Heart left ventricle (tissue), 16 donors: ENCODE results near the gene PLET1. TPM values are rescaled to one million over a fixed set of nuclear protein-coding genes. Genes with fewer than 3 reads are reported as not detected.

ENCODE experiments used
- ATAC-seq, 4 donors: fragments of 200-7000 bp; cut with Tn5 transposase; one replicate each; pipeline ENCODE4 v1.9.1; 2020 to 2022; ENCODE audit warnings: moderate library complexity in 4 of 4, mild to moderate bottlenecking in 3 of 4, moderate number of reproducible peaks in 1 of 4
- DNase-seq, 5 donors: peaks; one replicate each; pipeline ENCODE4 v3.0.0-alpha.2; 2020
- H3K27ac ChIP-seq, 12 donors: fragments of 200-600 bp; sonication (generic) in 4 of 12; one replicate each; pipeline versions ENCODE4 v1.5.0 to v1.8.0; 2016 to 2022; ENCODE audit warnings: mild to moderate bottlenecking in 2 of 12
- H3K27me3 ChIP-seq, 9 donors: fragments of 200-600 bp; sonication (generic) in 2 of 9; one replicate each; pipeline versions ENCODE4 v1.5.1 to v1.8.0; 2016 to 2022; ENCODE audit warnings: mild to moderate bottlenecking in 3 of 9
- H3K36me3 ChIP-seq, 9 donors: fragments of 200-600 bp; sonication (generic) in 2 of 9; one replicate each; pipeline versions ENCODE4 v1.5.0 to v1.8.0; 2018 to 2022; ENCODE audit warnings: mild to moderate bottlenecking in 2 of 9
- H3K4me1 ChIP-seq, 12 donors: fragments of 200-600 bp; sonication (generic) in 4 of 12; one replicate each; pipeline versions ENCODE4 v1.5.0 to v1.8.0; 2016 to 2022; ENCODE audit warnings: mild to moderate bottlenecking in 3 of 12
- H3K4me3 ChIP-seq, 12 donors: fragments of 200-600 bp; sonication (generic) in 4 of 12; one replicate each; pipeline versions ENCODE4 v1.5.0 to v1.8.0; 2017 to 2022; ENCODE audit warnings: mild to moderate bottlenecking in 9 of 12, moderate library complexity in 4 of 12
- H3K9me3 ChIP-seq, 12 donors: fragments of 200-600 bp; sonication (generic) in 4 of 12; one replicate each; pipeline versions ENCODE4 v1.5.0 to v1.8.0; 2016 to 2022; ENCODE audit warnings: mild to moderate bottlenecking in 1 of 12
- CTCF ChIP-seq, 12 donors: fragments of 200-600 bp; sonication (generic) in 4 of 12; IDR thresholded peaks; one replicate each; pipeline versions ENCODE4 v1.5.0 to v1.8.0; 2018 to 2022; ENCODE audit warnings: antibody characterized with exemption in 12 of 12, mild to moderate bottlenecking in 5 of 12
- POLR2A ChIP-seq, 2 donors: fragments of 450-650 bp; IDR thresholded peaks; one replicate each; pipeline ENCODE4 v1.6.1; 2017; ENCODE audit warnings: antibody characterized with exemption in 2 of 2, mild to moderate bottlenecking in 2 of 2, moderate library complexity in 2 of 2
- WGBS, 4 donors: extraction: QIAGEN DNeasy Blood & Tissue Kit in 2 of 4; methylation state at CpG; one replicate each; pipeline versions ENCODE4 v1.1.5 to v1.1.7; 2013 to 2018; 5-methylcytosine and 5-hydroxymethylcytosine counted together
- intact Hi-C, 10 donors: fragments of 100-400 bp; cut with DNase I; formaldehyde crosslinking; loops; one replicate each; pipeline versions ENCODE4 v1.11.1 to v1.14.2; 2022
- polyA plus RNA-seq, 2 donors: library from polyadenylated mRNA; stranded (reverse); fragments of 200-250 nt; gene quantifications; one replicate each; pipeline ENCODE4 v1.2.3, GENCODE V29; 2013
- total RNA-seq, 9 donors: library from RNA; depleted of rRNA in 2 of 9; stranded (reverse); fragments of >200 nt in 2 of 9; fragmentation: NEBNext Ultra II Directional in 3 of 9; extraction: Animal tissue kit (Norgen Biotek cat#: 25700) in 3 of 9; gene quantifications; one replicate each; pipeline versions ENCODE4 v1.1.0 to v1.2.4, GENCODE V29; 2016 to 2023
- donor health status: ischemic (EF 13 %, LVEDD 7.1; RV severe dilation, severe dysfunction).
- donor health status: healthy with polysubstance abuse.
- donor health status: DM: no; HTN: yes; CAD: no.
- donor health status: DM: no; HTN: no; CAD: no.
- donor health status: ischemic (EF 25% LVEDD 6.9; RV normal size, moderate dysfunction).
- donor health status: ischemic (EF 25% LVEDD 5.7; RV mildly dilated, moderate dysfunction).
- donor health status: healthy.
- donor health status: DM: yes; HTN: yes; CAD: no.
- donor health status: ischemic (EF 35%, LVEDD 5.7; RV mildly dilated, moderate dysfunction).
- donor health status: nonischemic (EF 11% LVEDD 7.7; RV severe dilation, severe dysfunction).
- donor health status: DM: yes; HTN: yes; CAD: no.
- donor health status: PGD.
- donor health status: ischemic (EF 29% LVEDD 5.4; RV normal size, mild dysfunction).
- donor health status: nonischemic (EF 23%, LVEDD 6.1; RV moderate dilation, normal function).

PLET1 gene
- total and polyA plus RNA-seq, 11 donors = not detected

- Histone ChIP-seq H3K36me3 (no peaks in the 10 kb centered on the region), H3K9me3 (no peaks in the 10 kb centered on the region), H3K27me3 (no peaks in the 10 kb centered on the region), H3K4me1 (peaks cover 0 to 3% (median 0%) of the 10 kb centered on the region in 12 donors), H3K4me3 (no peak overlapping the region), H3K27ac (peak overlapping the region in 1 of 12 donors; percentile 18)
- TF ChIP-seq POLR2A (IDR thresholded peaks at IDR 0.05) (no peak), CTCF (IDR thresholded peaks at IDR 0.05) (no peak)
- 59 to 61% (median 59%) methylated on average over 15 of the region's 15 CpGs for WGBS, 4 donors
- peak in 1 of 5 donors; percentile 34 for DNase-seq
- intact Hi-C loops = no loop called here
- ATAC-seq = peak in 1 of 4 donors; percentile 51
These were observed 5.5 kb downstream of the PLET1 start for GRCh38 chr11:112255067-112255720.

- intact Hi-C loops = no loop called here
- no peak for ATAC-seq
- H3K27ac ChIP-seq = no peak overlapping the region
- no peaks in the 10 kb centered on the region for H3K9me3 ChIP-seq
- H3K27me3 ChIP-seq = no peaks in the 10 kb centered on the region
- H3K36me3 ChIP-seq = no peaks in the 10 kb centered on the region
- TF ChIP-seq POLR2A (IDR thresholded peaks at IDR 0.05) (no peak), CTCF (IDR thresholded peaks at IDR 0.05) (no peak)
- H3K4me3 ChIP-seq = no peak overlapping the region
- WGBS, 4 donors = 93 to 96% (median 95%) methylated on average over 3 of the region's 3 CpGs
- DNase-seq = no peak
- peaks cover 0 to 3% (median 0%) of the 10 kb centered on the region in 12 donors for H3K4me1 ChIP-seq
These were observed 6.9 kb downstream of the PLET1 start for GRCh38 chr11:112253605-112254242.

- Histone ChIP-seq H3K9me3 (no peaks in the 10 kb centered on the region), H3K4me1 (no peaks in the 10 kb centered on the region), H3K27ac (no peak overlapping the region), H3K4me3 (no peak overlapping the region), H3K36me3 (no peaks in the 10 kb centered on the region), H3K27me3 (no peaks in the 10 kb centered on the region)
- no peak for ATAC-seq
- intact Hi-C loops = no loop called here
- DNase-seq = no peak
- WGBS, 4 donors = 74 to 89% (median 80%) methylated on average over 8 of the region's 8 CpGs
- no peak for TF ChIP-seq POLR2A (IDR thresholded peaks at IDR 0.05)
- no peak for TF ChIP-seq CTCF (IDR thresholded peaks at IDR 0.05)
These were observed 10.6 kb downstream of the PLET1 start for GRCh38 chr11:112249871-112250610.

- H3K4me3 ChIP-seq = no peak overlapping the region
- intact Hi-C loops = no loop called here
- no peak for ATAC-seq
- H3K27me3 ChIP-seq = no peaks in the 10 kb centered on the region
- DNase-seq = no peak
- 87 to 95% (median 94%) methylated on average over 2 of the region's 2 CpGs for WGBS, 4 donors
- H3K36me3 ChIP-seq = peaks cover 0 to 7% (median 0%) of the 10 kb centered on the region in 9 donors
- no peaks in the 10 kb centered on the region for H3K9me3 ChIP-seq
- TF ChIP-seq CTCF (IDR thresholded peaks at IDR 0.05) (no peak), POLR2A (IDR thresholded peaks at IDR 0.05) (no peak)
- no peak overlapping the region for H3K27ac ChIP-seq
- no peaks in the 10 kb centered on the region for H3K4me1 ChIP-seq
These were observed 12.5 kb downstream of the PLET1 start for GRCh38 chr11:112248201-112248600.
